ENCODE measurements around the gene SYT1. TPM values are rescaled to one million over a fixed set of nuclear protein-coding genes. Genes with fewer than 3 reads are reported as not detected.

SYT1 gene
- total RNA-seq, 4 donors from 2014 or later = 1.4 to 4.1 (median 1.8) TPM

DNA sequence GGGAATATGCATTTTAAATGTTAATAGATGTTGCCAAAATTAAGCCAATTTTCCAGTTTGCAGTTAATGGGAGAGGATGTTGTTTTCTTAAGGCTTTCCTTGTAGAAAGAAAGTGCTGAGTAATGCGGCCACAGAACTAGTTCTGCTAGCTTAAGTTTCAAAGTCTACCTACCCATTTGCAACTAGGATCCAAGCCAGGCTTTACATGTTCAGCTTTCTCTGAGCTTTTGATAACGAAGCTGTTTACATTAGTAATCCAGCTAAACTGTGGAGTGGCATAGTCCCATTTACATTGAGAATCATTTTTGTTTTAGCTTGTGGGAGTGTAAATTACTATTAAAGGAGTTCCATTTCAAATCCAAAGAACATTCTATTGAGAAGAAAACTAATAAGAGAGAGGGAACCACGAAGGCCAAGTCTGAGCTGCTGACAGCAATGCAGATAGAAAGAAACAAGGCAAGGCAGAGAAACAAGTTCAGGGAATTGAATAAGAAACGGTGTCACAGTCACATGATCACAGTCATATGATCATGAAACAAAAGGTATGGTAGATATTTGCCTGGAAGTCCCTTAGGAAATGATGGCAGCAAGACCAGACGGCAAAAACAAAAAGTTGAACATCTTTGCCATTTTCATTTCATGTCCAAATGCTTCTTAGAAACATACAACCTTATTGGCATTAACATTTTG is 551.3 kb downstream of the SYT1 start:
- H3K27me3 ChIP-seq = no peaks in the 10 kb centered on the region
- TF ChIP-seq, protein P1, sequence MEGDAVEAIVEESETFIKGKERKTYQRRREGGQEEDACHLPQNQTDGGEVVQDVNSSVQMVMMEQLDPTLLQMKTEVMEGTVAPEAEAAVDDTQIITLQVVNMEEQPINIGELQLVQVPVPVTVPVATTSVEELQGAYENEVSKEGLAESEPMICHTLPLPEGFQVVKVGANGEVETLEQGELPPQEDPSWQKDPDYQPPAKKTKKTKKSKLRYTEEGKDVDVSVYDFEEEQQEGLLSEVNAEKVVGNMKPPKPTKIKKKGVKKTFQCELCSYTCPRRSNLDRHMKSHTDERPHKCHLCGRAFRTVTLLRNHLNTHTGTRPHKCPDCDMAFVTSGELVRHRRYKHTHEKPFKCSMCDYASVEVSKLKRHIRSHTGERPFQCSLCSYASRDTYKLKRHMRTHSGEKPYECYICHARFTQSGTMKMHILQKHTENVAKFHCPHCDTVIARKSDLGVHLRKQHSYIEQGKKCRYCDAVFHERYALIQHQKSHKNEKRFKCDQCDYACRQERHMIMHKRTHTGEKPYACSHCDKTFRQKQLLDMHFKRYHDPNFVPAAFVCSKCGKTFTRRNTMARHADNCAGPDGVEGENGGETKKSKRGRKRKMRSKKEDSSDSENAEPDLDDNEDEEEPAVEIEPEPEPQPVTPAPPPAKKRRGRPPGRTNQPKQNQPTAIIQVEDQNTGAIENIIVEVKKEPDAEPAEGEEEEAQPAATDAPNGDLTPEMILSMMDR (IDR thresholded peaks at IDR 0.05) = no peak
- peak in 1 of 2 donors; percentile 12 for TF ChIP-seq POLR2A (IDR thresholded peaks at IDR 0.05)
- H3K9me3 ChIP-seq = no peaks in the 10 kb centered on the region
- H3K27ac ChIP-seq = peak overlapping the region in 3 of 4 donors; percentile 29 to 61 (median 45)
- peak in 1 of 3 donors; percentile 52 for DNase-seq
- H3K36me3 ChIP-seq = no peaks in the 10 kb centered on the region
- H3K4me1 ChIP-seq = peaks cover 0 to 29% (median 0%) of the 10 kb centered on the region in 4 donors
- H3K4me3 ChIP-seq = peak overlapping the region in 1 of 4 donors; percentile 2

DNA sequence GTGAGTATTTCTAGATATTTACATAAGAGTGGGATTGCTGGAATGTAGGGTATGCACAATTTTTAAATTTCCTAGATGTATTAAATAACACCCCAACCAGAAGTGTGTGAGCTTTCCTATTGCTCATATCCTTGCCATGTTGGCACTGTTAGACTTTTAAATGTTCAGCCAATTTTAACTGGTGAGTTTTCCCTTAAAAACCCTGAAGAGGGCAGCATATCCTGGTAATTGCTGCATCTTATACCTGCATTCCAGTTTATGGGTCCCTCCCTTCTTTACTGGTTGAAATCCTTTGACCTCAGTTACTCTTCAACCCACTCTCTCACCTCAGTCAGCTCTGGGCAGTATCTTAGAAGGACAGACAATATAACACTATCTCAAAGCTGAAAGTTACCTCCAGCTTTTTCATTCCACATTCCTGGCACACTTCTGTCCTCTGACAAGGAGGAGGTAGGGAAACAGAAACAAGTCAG is 555.6 kb downstream of the SYT1 start:
- H3K4me3 ChIP-seq = no peak overlapping the region
- no peak for TF ChIP-seq POLR2A (IDR thresholded peaks at IDR 0.05)
- TF ChIP-seq, protein P1 (IDR thresholded peaks at IDR 0.05) = peak in 4 of 6 experiments; percentile 30 to 77 (median 76)
- no peaks in the 10 kb centered on the region for H3K36me3 ChIP-seq
- no peaks in the 10 kb centered on the region for H3K27me3 ChIP-seq
- no peaks in the 10 kb centered on the region for H3K9me3 ChIP-seq
- peak overlapping the region in 2 of 4 donors; percentile 36 to 52 for H3K27ac ChIP-seq
- peaks cover 0 to 13% (median 0%) of the 10 kb centered on the region in 4 donors for H3K4me1 ChIP-seq
- DNase-seq = no peak

DNA sequence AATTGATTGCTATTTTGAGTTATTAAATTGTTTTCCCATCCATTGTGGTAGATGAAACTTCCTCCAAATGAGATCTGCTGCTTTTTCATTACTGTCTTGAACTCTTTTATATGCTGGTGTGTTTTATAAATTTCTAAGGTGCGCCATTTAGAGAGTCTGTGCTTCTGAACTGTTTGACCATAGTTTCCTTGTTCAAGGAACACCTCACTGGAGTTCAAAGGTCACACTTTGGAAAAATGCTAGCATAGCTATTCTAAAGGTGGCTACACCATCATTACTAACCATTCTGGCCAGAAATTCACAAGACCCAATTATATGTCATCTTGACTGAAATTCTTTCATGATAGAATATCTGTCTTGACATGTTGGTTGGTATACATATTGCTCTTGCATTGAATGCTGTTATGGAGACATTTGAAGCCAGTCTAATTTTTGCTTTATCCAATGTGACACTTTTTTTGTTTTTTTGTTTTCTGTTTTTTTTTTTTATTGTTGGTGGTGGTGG is 556.7 kb downstream of the SYT1 start:
- TF ChIP-seq, protein P1 (IDR thresholded peaks at IDR 0.05) = no peak
- TF ChIP-seq POLR2A (IDR thresholded peaks at IDR 0.05) = no peak

DNA sequence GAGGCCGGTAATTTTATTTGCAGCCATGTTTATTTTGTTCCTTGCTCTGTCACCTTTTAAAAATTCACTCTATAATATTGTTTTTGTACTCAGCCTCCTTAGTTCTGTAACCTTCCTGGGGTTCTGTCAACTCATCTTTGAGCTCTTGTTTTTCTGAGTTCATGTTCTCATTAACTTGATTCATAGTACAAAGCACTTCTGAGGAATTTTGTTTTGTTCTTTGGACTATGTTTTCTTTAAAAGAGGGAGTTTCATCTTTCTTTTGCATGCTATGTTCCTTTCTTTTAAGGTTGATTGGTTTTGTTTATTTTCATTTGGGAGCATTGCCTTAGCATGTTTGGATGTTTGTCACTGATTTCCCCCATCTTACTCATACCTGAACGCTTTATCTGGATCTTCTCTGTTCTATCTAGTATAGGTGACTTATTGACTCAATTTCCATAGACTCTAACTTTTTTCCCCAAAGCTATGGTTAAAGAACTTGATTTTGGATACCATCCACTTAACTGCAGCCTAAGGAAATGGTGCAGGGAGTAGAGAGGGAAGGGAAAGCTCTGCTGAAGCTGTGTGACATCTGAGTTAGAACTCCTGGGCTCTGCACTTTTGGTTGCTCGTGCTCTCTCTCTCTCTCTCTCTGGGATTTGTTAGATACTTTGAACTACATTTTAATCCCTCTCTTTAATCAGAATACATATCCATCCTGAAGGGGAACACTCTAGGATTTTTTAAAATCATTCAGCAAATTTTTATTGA is 557.7 kb downstream of the SYT1 start:
- Histone ChIP-seq H3K36me3 (no peaks in the 10 kb centered on the region), H3K27ac (no peak overlapping the region), H3K27me3 (no peaks in the 10 kb centered on the region), H3K4me3 (no peak overlapping the region), H3K4me1 (peaks cover 0 to 16% (median 0%) of the 10 kb centered on the region in 4 donors), H3K9me3 (no peaks in the 10 kb centered on the region)
- no peak for DNase-seq
- no peak for TF ChIP-seq POLR2A (IDR thresholded peaks at IDR 0.05)
- TF ChIP-seq, protein P1 (IDR thresholded peaks at IDR 0.05) = no peak

More for the DNA sequence above, 556.7 kb downstream of the SYT1 start:
- Histone ChIP-seq H3K4me1 (peaks cover 0 to 15% (median 0%) of the 10 kb centered on the region in 4 donors), H3K27me3 (no peaks in the 10 kb centered on the region), H3K4me3 (no peak overlapping the region), H3K36me3 (no peaks in the 10 kb centered on the region), H3K27ac (peak overlapping the region in 1 of 4 donors; percentile 9), H3K9me3 (no peaks in the 10 kb centered on the region)
- DNase-seq = no peak

DNA sequence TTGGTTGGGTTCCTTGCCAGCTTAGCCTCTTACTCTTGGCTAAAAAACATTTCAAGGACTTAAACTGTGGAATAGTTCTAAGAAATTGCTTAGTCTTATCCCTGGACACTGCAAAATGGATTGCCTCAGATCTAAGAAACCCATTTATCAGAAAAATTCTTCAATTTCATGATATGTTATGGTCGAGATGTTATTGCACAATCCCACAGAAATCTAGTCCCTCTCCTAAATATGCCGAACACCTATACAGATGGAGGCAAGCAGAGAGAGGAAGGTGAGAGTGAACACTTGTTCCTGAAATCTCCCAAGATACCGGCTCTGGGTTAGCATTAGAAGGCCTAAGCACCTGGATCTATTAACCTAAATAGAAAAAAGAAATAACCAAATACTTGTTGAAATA is 559.0 kb downstream of the SYT1 start:
- H3K27ac ChIP-seq = peak overlapping the region in 1 of 4 donors; percentile 18

More for the DNA sequence above, 559.0 kb downstream of the SYT1 start:
- H3K4me1 ChIP-seq = peaks cover 0 to 16% (median 0%) of the 10 kb centered on the region in 4 donors
- TF ChIP-seq, protein P1 (IDR thresholded peaks at IDR 0.05) = no peak
- TF ChIP-seq POLR2A (IDR thresholded peaks at IDR 0.05) = no peak
- H3K4me3 ChIP-seq = no peak overlapping the region
- no peaks in the 10 kb centered on the region for H3K36me3 ChIP-seq
- no peaks in the 10 kb centered on the region for H3K27me3 ChIP-seq
- H3K9me3 ChIP-seq = no peaks in the 10 kb centered on the region
- no peak for DNase-seq

Data from Peyer's patch (tissue), 4 donors.